Measurements from ENCODE around the gene OR2A5. TPM values are rescaled to one million over a fixed set of nuclear protein-coding genes. Genes with fewer than 3 reads are reported as not detected.

Gene OR2A5
- polyA plus RNA-seq, 1 donor from 2014 or later, result not detected

- H3F3A ChIP-seq (ENCODE audit: insufficient read depth, low read length, poor library complexity, severe bottlenecking), result no peaks in the 10 kb centered on the region
- no peaks in the 10 kb centered on the region for H3K27me3 ChIP-seq (ENCODE audit: insufficient read depth, low read depth, low read length)
- no peaks in the 10 kb centered on the region for H3K79me2 ChIP-seq (replicated peaks; ENCODE audit: insufficient read depth, low read length)
- no peaks in the 10 kb centered on the region for H3K9me2 ChIP-seq (ENCODE audit: insufficient read depth, low read length)
- H4K20me1 ChIP-seq (ENCODE audit: insufficient read depth), result no peaks in the 10 kb centered on the region
- H3K27ac ChIP-seq (ENCODE audit: low read length), result no peak overlapping the region
- H3K4me3 ChIP-seq (ENCODE audit: low read length), result no peak overlapping the region
- no peak overlapping the region for H2AFZ ChIP-seq (ENCODE audit: low read depth, low read length)
- TF ChIP-seq MXI1 (conservative IDR thresholded peaks at IDR 0.05; ENCODE audit: poor library complexity, severe bottlenecking) (no peak), SMC3 (conservative IDR thresholded peaks at IDR 0.05; ENCODE audit: poor library complexity) (no peak), EP300 (conservative IDR thresholded peaks at IDR 0.05; ENCODE audit: poor library complexity, severe bottlenecking) (no peak), RAD21 (conservative IDR thresholded peaks at IDR 0.05) (no peak), EZH2 (IDR thresholded peaks at IDR 0.05; ENCODE audit: borderline replicate concordance, insufficient read depth, low read length, poor library complexity, severe bottlenecking) (no peak), TAF1 (IDR thresholded peaks at IDR 0.05; ENCODE audit: low read depth) (no peak), POLR2AphosphoS5 (IDR thresholded peaks at IDR 0.05) (no peak)
- TF ChIP-seq, protein P1, sequence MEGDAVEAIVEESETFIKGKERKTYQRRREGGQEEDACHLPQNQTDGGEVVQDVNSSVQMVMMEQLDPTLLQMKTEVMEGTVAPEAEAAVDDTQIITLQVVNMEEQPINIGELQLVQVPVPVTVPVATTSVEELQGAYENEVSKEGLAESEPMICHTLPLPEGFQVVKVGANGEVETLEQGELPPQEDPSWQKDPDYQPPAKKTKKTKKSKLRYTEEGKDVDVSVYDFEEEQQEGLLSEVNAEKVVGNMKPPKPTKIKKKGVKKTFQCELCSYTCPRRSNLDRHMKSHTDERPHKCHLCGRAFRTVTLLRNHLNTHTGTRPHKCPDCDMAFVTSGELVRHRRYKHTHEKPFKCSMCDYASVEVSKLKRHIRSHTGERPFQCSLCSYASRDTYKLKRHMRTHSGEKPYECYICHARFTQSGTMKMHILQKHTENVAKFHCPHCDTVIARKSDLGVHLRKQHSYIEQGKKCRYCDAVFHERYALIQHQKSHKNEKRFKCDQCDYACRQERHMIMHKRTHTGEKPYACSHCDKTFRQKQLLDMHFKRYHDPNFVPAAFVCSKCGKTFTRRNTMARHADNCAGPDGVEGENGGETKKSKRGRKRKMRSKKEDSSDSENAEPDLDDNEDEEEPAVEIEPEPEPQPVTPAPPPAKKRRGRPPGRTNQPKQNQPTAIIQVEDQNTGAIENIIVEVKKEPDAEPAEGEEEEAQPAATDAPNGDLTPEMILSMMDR (IDR thresholded peaks at IDR 0.05; ENCODE audit: poor library complexity, severe bottlenecking), result no peak
- TF ChIP-seq, protein P2, sequence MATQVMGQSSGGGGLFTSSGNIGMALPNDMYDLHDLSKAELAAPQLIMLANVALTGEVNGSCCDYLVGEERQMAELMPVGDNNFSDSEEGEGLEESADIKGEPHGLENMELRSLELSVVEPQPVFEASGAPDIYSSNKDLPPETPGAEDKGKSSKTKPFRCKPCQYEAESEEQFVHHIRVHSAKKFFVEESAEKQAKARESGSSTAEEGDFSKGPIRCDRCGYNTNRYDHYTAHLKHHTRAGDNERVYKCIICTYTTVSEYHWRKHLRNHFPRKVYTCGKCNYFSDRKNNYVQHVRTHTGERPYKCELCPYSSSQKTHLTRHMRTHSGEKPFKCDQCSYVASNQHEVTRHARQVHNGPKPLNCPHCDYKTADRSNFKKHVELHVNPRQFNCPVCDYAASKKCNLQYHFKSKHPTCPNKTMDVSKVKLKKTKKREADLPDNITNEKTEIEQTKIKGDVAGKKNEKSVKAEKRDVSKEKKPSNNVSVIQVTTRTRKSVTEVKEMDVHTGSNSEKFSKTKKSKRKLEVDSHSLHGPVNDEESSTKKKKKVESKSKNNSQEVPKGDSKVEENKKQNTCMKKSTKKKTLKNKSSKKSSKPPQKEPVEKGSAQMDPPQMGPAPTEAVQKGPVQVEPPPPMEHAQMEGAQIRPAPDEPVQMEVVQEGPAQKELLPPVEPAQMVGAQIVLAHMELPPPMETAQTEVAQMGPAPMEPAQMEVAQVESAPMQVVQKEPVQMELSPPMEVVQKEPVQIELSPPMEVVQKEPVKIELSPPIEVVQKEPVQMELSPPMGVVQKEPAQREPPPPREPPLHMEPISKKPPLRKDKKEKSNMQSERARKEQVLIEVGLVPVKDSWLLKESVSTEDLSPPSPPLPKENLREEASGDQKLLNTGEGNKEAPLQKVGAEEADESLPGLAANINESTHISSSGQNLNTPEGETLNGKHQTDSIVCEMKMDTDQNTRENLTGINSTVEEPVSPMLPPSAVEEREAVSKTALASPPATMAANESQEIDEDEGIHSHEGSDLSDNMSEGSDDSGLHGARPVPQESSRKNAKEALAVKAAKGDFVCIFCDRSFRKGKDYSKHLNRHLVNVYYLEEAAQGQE (IDR thresholded peaks at IDR 0.05; ENCODE audit: borderline replicate concordance), result no peak
- H3K4me2 ChIP-seq (ENCODE audit: low read length), result no peak overlapping the region
- H3K9me3 ChIP-seq (ENCODE audit: low read length), result no peaks in the 10 kb centered on the region
- no peak overlapping the region for H3K9ac ChIP-seq (ENCODE audit: low read length)
- no peaks in the 10 kb centered on the region for H3K36me3 ChIP-seq (ENCODE audit: insufficient read depth, low read length)
Observed at GRCh38 chr7:144098776-144099175, 50.0 kb downstream of the OR2A5 start.

DNA sequence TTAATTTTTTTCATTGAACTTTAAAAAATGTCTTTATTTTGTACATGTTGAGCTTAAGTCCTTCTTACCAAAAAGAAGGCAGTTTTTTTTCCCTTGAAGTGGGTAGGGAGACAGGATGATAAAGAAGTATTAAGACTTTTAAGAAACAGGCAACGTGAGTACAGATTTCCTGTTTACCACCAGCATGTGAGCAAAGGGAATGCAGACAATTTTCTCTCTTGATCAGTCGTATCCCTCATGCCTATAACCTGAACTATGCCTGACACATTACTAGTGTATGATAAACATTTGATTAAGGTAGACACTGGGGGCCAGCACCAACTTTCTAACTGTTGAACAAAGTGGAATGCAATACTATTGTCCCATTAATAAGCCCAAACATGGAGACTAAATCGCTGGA lies 51.9 kb downstream of the OR2A5 start:
- H3F3A ChIP-seq (ENCODE audit: insufficient read depth, low read length, poor library complexity, severe bottlenecking), result no peaks in the 10 kb centered on the region
- H3K9me3 ChIP-seq (ENCODE audit: low read length), result no peaks in the 10 kb centered on the region
- H3K27ac ChIP-seq (ENCODE audit: low read length), result no peak overlapping the region
- no peak overlapping the region for H2AFZ ChIP-seq (ENCODE audit: low read depth, low read length)
- no peaks in the 10 kb centered on the region for H3K9me2 ChIP-seq (ENCODE audit: insufficient read depth, low read length)
- H4K20me1 ChIP-seq (ENCODE audit: insufficient read depth), result no peaks in the 10 kb centered on the region
- H3K4me2 ChIP-seq (ENCODE audit: low read length), result no peak overlapping the region
- H3K79me2 ChIP-seq (replicated peaks; ENCODE audit: insufficient read depth, low read length), result no peaks in the 10 kb centered on the region
- TF ChIP-seq EZH2 (IDR thresholded peaks at IDR 0.05; ENCODE audit: borderline replicate concordance, insufficient read depth, low read length, poor library complexity, severe bottlenecking) (no peak), SMC3 (conservative IDR thresholded peaks at IDR 0.05; ENCODE audit: poor library complexity) (no peak), POLR2AphosphoS5 (IDR thresholded peaks at IDR 0.05) (no peak), MXI1 (conservative IDR thresholded peaks at IDR 0.05; ENCODE audit: poor library complexity, severe bottlenecking) (no peak), EP300 (conservative IDR thresholded peaks at IDR 0.05; ENCODE audit: poor library complexity, severe bottlenecking) (no peak), RAD21 (conservative IDR thresholded peaks at IDR 0.05) (no peak), TAF1 (IDR thresholded peaks at IDR 0.05; ENCODE audit: low read depth) (no peak)
- TF ChIP-seq, protein P2 (IDR thresholded peaks at IDR 0.05; ENCODE audit: borderline replicate concordance), result no peak
- TF ChIP-seq, protein P1 (IDR thresholded peaks at IDR 0.05; ENCODE audit: poor library complexity, severe bottlenecking), result no peak
- no peak overlapping the region for H3K4me3 ChIP-seq (ENCODE audit: low read length)
- no peak overlapping the region for H3K9ac ChIP-seq (ENCODE audit: low read length)
- H3K27me3 ChIP-seq (ENCODE audit: insufficient read depth, low read depth, low read length), result no peaks in the 10 kb centered on the region
- no peaks in the 10 kb centered on the region for H3K36me3 ChIP-seq (ENCODE audit: insufficient read depth, low read length)
